ENCODE measurements around the gene ANKRD24.
"Not testable (repeated sequence)": the region's sequence is repeated elsewhere in the genome, so short reads cannot be mapped to it uniquely, and the experiment has no call there.

The ANKRD24 gene

DNA sequence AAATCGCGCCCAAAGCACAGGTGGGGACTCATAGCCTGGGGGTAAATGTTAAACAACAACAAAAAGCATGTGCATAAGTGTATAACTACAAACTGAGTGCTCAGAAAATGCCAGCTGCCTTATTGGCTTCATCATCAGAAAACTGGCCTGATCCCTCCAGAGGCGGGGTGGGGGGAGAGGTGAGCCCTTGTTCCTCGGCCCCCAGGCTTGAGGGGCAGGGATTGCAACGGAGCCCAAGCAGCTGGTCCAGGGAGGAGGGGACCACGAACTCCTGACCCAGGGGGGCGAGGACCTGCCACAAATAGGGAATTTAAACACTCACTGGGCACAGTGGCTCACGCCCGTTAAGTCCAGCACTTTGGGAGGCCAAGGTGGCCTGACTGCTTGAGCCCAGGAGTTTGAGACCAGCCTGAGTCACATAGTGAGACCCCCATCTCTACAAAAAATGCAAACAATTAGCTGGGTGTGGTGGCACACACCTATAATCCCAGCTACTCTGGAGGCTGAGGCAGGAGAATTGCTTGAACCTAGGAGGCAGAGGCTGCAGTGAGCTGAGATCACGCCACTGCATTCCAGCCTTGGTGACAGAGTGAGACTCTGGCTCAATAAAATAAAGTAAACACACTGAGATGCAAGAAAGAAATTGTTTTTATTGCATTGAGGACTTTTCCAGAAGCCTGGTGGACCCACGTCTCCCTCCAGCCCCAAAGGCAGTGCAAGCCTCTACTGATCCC lies 8.8 kb upstream of the ANKRD24 start:
- DNase-seq (ENCODE audit: low spot score) = no peak

DNA sequence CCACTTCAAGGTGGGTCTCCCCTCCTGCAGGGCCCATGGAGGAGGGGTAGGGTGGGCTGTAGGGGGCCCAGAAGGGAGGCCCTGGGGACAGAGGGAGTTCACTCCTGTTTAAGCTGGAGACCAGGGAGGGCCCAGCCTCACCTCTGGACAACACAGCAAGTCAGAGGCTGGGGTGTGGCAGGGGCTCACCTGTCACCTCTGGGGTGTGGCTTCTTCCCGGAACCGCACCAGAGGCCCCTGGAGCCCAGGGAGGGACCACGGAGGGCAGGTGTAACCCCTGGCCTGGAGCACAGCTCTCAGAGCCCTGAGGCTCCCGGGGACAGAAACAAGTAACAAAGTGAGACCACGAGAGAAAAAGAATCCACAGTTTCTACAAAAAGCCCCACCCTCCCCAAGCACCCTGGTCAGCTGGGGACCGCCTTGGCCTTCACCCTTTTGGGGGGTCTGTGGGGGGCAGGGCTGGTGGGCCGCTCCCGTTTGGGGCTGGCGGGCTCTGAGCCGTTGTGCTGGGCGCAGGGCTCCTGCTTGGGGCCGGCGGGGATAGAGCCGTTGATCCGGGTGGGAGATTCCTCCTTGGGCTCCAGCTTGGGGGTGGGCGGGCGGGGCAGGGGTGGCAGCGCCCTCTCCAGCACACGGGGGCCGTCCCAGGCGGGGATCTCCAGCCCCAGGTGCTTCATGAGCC lies 8.1 kb upstream of the ANKRD24 start:
- DNase-seq (ENCODE audit: low spot score) = no peak

DNA sequence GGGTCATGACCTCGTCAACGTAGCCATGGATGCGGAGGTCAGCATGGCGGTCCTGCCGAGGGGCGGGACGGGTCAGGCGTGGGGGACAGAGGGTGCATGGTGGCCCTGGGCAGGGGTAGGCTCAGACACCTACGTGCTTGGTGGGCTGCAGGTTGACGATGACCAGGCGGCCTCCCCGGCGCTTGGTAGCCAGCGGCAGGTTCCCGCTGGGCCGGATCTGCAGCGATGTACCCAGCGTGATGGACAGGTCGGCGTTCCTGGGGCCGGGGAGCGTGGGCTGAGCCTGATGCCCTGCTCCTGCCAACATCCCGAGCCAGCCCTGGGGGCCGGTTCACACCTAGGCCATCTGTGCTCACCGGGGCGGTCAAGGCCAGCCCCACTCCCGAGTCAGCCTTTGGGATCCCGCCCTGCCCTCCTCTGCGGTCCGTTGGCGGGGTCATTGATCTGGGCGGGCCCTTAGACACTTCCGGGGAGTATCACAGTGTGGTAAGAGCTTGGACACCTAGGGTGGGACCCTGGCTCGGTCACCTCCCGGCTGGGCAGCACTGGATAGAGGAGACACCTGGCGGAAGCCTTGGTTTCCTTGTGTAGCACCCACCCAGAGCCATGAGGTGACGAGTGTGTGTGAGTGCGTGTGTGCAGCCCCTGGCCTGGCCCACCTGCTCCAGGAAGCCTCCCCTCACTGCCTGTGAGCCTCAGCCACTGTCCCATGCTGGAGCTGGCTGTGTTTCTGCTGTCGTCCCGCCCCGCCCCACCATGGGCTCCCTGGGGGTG lies 7.4 kb upstream of the ANKRD24 start:
- no peak for DNase-seq (ENCODE audit: low spot score)

DNA sequence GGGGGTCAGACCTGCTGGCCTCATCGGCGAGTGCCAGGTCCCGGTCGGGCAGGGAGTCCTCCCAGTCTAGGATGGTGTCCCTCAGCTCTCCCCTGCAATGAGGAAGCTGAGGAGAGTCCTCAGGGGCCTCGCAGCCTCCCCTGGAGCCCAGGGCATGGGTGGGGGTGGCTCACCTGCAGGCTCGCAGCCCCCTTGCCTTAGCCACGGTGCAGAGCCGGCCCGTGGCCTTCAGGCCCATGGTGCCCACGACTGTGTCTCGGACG lies 6.9 kb upstream of the ANKRD24 start:
- no peak for DNase-seq (ENCODE audit: low spot score)

DNA sequence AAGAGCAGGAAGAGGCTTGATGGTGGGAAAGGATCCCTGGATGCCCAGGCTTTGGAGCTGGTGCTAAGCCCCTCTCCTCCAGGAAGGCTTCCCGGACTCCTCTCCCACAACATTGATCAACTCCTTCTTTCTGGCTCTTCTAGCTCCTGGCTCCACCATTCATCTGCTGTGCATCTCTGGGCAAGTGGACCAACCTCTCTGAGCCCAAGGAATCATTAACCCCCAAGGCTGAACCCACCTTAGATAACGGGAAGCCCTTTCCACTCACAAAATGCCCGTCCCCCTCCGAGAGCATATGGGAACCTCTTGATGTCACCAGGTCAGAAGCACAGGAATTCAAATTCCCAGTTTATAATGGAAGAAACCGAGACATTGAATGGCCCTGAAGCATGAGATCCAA lies 5.3 kb upstream of the ANKRD24 start:
- no peak for DNase-seq (ENCODE audit: low spot score)

DNA sequence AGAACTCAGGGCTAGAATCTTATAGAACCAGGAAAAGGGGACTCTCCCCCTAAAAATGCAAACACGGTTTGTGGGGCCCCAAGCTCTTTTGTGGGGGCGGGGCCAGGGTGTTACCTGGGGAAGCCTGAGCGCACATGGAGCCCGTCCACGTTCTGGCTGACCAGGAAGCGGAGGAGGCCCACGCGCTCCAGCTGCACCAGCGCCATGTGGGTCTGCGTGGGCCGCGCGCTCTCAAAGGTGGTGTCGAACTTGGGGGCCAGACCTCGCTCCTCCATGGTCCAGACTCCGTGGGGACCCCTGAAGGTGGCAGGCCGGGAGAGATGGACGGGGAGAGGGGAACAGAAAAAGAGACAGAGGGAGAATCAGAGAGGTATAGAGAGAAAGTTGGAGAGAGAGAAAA lies 3.5 kb upstream of the ANKRD24 start:
- no peak for DNase-seq (ENCODE audit: low spot score)

DNA sequence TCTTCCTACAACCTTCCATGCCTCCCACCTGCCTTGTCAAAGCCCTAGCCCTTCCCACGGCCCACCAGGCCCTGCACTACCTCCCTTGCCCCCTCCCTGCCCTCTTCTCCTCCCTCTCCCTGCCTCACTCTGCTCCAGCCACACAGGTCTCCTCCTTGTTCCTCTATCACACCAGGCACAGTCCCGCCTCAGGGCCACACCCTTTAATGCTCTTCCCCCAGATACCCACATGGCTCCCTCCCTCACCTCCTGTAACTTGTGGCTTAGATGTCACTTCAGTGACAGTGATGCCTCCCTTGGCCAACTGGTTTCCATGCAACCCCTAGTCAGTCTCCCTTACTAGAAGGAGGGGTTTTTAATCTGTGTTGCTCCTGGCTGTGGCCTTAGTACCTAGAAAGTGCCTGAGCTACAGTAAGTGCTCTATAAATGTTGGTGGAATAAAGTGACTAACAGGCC lies 1.4 kb upstream of the ANKRD24 start:
- no peak for DNase-seq (ENCODE audit: low spot score)

DNA sequence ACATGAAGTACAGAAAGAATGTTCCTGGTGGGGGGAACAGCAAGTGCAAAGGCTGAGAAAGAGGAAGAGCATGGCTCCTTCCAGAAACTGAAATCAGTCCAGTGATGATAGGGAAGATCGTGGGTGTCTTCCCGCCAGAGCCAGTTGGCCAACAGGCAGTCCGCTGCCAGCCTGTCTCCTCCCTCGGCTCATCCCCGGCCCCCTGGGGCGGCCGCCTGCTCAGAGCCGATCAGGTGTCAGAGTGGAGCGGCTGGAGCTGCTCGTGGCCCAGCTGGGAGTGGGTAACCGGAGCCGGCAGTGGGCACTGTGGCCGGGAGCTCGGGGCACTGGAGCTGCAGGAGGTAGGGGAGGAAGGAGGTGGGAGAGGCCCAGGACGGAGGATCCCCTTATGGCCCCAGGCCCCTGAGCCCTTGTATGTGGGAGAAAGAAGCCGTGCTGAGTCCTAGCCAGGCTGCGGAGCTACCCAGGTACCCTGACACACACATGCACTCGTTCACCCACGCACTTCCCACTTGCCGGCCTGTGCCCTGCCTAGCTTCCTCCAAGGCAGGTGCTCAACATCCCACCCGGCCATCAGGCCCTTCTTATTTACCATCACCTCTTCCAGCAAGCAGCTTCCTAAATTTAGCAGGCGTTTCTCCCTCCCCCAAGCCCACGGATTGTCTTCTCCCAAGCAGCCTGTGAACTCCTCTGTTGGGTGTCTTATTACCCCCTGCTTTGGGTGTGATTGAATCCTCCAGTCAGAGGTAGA lies 1.7 kb downstream of the ANKRD24 start:
- DNase-seq (ENCODE audit: low spot score) = peak; percentile 81

DNA sequence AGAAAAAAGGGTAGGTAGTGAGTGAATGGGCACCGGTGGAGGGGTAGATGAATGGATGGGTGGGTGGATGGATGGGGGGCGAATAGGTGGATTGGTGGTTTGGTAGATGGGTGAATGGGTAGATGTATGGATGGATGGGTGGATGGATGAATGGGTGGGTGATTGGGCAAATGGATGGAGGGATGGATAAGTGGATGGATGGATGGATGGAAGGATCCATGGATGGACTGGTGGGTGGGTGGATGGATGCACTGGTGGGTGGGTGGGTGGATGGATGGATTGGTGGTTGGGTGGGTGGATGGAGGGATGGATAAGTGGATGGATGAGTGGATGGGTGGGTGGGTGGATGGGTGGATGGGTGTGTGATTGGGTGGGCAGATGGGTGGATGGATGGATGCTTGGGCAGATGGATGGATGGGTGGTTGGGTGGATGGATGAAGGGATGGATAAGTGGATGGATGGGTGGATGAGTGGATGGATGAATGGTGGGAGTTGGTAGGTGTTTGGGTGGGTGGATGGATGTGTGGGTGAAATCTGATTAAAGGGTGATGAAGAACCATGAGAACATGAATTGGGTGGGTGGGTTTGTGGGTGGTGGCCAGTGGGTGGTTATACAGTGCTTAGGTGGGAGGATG lies 2.3 kb downstream of the ANKRD24 start:
- DNase-seq (ENCODE audit: low spot score) = no peak

DNA sequence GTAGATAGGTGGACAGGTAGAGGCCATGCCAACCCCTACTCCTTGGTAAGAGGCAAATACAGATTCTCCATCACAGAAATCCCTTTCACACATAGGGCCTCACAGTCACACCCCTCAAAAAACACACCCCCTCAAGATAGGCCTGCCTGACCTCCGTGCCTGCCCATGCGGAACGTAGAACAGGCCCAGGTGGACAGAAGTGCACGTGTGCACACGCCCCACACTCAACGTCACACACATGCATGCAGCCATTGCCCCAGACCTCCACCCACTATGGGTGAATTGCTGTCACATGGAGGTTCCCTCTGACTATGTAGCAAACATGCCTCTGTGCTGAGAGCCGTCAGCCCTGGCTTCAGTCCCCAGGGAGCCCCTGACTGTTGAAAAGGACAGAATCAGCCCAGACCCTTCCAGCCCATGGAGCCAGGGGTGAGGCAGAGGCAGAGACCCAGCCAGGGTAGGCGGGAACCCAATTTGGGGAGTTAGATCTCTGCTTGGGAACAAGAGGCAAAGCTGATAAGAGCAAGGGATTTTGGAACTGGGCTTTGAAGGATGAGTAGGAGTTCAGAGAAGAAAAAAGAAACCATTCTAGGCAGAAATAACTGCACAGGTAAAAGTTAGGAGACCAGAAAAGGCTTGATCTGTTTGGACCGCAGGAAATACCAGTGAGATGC lies 3.1 kb downstream of the ANKRD24 start:
- DNase-seq (ENCODE audit: low spot score) = no peak

DNA sequence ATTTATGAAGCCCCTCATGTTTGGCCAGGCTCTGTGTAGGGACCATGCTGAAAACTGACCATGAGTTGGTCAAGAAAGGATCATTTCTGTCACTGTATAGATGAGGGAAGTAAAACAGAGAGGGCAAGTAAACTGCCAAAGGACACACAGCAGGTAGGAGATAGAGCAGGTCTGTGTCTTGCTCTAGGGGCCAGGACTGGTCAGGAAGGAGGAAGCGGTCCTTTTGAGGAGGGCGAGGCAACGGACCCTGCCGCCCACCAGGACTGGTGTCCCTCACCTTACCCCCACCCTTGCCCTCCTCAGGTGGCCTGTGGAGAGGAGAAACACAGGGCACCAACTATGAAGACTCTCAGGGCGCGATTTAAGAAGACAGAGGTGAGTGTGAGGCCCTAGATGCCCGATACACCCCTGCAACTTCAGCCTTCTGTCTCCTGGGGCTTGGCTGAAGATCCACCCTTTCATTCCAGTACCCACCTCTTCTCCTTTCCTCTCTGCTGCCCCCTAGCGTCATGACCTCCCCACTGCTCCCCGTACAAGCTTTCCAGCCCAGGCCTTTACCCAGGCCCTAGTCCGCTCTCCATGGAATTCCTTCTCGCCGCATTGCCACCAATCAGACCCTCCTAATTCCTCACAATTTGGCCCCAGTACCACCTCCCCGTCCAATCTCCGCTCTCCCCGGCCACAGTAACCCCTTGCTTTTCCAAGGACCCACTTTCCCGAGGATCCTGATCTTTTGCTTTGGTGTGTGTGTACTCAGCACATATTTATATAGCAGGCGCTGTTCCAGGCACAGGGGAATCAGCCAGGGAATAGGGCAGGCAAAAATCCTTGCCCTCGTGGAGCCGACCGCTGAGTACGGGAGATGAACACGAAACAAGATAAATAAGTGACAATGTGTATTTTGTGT lies 3.9 kb downstream of the ANKRD24 start:
- peak; percentile 88 for DNase-seq (ENCODE audit: low spot score)

DNA sequence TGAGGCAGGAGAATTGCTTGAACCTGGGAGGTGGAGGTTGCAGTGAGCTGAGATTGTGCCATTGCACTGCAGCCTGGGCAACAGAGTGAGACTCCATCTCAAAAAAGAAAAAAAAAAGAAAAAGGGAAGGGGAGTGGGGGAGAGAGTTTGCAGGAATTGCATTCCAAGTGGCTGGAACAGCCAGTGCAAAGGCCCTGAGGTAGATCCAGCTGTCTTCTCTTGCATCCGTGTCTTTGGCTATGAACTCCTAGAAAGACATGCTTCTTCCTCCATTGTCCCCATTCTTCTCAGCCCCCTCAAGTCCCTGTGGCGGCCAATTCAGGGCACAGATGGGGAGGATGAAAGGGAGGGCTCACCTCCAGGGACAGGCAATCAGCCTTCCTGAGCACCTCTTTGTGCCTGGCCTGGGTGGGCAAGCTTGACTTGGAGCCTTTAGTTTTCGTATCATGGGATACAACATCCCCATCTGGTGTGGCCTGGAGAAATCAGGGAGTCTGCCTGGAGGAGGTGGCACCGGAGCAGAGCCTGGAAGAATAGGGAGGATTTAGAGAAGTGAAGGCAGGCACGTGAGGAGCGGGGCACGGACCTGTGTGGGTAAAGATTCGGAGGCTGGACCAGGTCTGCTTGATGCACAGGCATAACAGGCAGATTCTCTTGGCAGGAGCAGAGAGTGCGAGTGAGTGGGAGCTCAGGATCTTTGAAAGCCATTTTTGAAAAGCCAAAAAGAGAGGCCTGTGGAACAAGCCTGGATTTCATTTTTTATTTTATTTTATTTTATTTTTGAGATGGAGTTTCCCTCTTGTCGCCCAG lies 5.0 kb downstream of the ANKRD24 start:
- no peak for DNase-seq (ENCODE audit: low spot score)

DNA sequence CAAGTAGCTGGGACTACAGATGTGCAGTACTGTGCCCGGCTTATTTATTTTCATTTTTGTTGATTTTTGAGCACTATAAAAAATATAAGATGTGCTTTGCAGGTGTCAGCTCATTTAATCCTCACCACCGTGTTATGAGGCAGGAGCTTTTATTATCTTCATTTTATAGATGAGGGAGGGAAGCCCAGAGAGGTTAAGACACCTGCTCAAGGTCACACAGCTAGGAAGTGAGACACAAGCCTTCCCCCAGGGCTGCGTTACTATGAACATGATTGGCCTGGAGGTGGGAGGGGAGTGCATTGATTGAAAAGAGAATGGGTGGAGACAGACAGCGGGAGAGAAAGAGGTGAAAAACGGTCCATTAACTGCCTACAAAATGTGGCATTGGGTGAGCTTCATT lies 7.2 kb downstream of the ANKRD24 start:
- no peak for DNase-seq (ENCODE audit: low spot score)

DNA sequence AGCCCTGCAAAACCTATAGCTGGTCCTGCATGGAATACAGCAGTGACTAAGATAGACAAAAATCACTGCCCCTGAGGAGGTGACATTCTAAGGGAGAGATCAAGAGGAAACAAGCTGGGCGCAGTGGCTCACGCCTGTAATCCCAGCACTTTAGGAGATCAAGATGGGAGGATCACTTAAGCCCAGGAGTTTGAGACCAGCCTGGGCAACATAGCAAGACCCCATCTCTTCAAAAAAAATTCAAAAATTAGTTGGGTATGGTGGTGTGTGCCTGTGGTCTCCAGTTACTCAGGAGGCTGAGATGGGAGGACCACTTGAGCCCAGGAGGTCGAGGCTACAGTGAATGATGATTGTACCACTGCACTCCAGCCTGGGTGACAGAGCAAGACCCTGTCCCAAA lies 10.0 kb downstream of the ANKRD24 start:
- not testable (repeated sequence) for DNase-seq (ENCODE audit: low spot score)

DNA sequence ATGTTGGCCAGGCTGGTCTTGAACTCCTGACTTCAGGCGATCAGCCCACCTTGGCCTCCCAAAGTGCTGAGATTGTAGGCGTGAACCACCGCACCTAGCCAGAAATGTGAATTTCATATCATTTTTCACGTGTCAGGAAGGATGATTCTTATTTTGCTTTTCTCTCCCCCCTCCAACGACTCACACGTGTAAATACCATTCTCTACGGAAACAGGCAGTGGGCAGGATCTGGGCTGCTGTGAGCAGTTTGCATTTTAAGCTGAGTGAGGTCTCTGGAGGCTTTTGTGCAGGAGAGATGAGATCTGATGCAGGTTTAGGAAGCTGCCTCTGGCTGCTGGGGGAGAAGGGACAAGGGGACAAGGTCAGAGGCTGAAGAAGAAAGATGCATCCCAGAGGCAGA lies 11.9 kb downstream of the ANKRD24 start:
- no peak for DNase-seq (ENCODE audit: low spot score)

DNA sequence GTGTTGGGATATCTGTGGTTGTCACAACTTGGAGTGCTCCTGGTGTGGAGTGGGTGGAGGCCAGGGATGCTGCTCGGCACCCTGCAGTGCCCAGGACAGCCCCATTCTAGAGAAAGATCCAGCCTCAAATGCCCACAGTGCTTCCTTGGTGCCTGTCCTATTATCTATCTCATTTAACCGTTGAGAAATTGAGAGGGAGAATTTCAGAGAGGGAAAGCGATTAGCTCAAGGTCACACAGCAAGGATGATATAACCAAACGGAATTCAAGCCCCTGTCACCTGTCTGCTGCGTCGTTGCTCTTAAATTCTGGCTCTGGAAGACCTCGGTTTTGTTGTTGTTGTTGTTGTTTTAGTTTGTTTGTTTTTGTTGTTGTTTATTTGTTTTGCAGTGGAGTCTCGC lies 13.5 kb downstream of the ANKRD24 start:
- DNase-seq (ENCODE audit: low spot score) = no peak

DNA sequence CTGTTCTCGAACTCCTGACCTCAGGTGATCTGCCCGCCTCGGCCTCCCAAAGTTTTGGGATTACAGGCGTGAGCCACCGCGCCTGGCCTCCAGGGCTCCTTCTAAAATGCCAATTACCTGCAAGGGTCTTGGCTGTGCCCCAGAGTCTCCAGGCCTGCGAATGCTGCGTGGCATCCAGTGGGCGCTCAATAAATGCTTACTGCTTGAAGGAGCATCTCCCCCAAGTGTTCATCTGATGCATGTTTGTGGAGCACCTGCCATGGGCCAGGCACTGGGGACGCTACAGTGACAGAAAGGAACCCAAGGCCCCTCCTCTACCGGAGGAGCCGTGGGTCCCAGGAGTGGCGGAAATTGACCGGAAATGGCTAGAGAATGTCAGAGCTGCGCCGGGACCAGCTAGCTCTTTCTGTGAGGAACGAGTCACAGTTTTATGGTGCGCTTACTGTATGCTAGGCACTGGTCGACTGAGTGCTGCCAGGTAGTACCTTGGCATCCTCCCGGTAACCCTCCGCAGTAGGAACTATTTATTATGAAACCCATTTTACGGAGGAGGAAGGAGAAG lies 14.2 kb downstream of the ANKRD24 start:
- no peak for DNase-seq (ENCODE audit: low spot score)

DNA sequence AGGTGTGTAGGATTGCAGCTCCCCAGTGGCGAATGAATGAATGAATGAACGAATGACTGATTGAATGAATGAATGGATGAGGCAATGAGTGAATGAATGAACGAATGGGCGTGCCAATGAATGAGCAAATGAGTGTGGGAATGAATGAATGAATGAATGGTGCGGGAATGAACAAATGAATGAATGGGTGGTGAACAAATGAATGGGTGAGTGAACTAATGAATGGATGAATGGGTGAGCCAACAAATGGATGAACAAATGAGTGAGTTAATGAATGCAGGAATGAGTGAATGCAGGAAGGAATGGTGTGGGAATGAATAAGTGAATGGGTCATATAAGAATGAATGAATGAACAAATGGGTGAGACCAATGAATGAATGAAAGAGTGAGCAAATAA lies 14.7 kb downstream of the ANKRD24 start:
- no peak for DNase-seq (ENCODE audit: low spot score)
